Measurements from ENCODE around the gene PAX5.

Gene PAX5

GRCh38 chr9:36959681-36960574 is 74.1 kb downstream of the PAX5 start:
- Histone ChIP-seq H3K9me3 (ENCODE audit: control insufficient read depth, insufficient read depth, low read depth, low read length) (no peaks in the 10 kb centered on the region), H3K4me1 (ENCODE audit: control insufficient read depth, insufficient read depth, low read length) (no peaks in the 10 kb centered on the region), H3K27ac (ENCODE audit: extremely low read depth, low read depth, low read length) (no peak overlapping the region), H3K36me3 (ENCODE audit: control insufficient read depth in 2 of 2, insufficient read depth in 1 of 2, low read length in 2 of 2) (no peaks in the 10 kb centered on the region), H3K4me3 (ENCODE audit: low read depth, low read length) (no peak overlapping the region)
- POLR2A ChIA-PET, result interaction anchor here (1.2 kb wide), 1 partner anchor 159 kb away, joined by 4 read pairs; no protein-coding TSS in a partner anchor
- CTCF ChIA-PET, result interaction anchor here (0.6 to 0.8 kb wide), 2 partner anchors 87 to 230 kb away, joined by 3 to 5 read pairs; no protein-coding TSS in a partner anchor
- TF ChIP-seq ZNF558 (tag by site-specific recombination; IDR thresholded peaks at IDR 0.05) (no peak), ZNF10 (tag by site-specific recombination; IDR thresholded peaks at IDR 0.05) (no peak), ZNF16 (tag by site-specific recombination; IDR thresholded peaks at IDR 0.05; ENCODE audit: low read depth) (no peak), ZNF473 (tag by site-specific recombination; IDR thresholded peaks at IDR 0.05) (no peak), ZSCAN30 (tag by site-specific recombination; IDR thresholded peaks at IDR 0.05) (no peak), ZNF423 (tag by site-specific recombination; IDR thresholded peaks at IDR 0.05) (no peak), ZNF626 (tag by site-specific recombination; IDR thresholded peaks at IDR 0.05) (no peak), KLF1 (tag by site-specific recombination; IDR thresholded peaks at IDR 0.05) (no peak), FEZF1 (tag by site-specific recombination; IDR thresholded peaks at IDR 0.05) (no peak)
- TF ChIP-seq, protein P1, sequence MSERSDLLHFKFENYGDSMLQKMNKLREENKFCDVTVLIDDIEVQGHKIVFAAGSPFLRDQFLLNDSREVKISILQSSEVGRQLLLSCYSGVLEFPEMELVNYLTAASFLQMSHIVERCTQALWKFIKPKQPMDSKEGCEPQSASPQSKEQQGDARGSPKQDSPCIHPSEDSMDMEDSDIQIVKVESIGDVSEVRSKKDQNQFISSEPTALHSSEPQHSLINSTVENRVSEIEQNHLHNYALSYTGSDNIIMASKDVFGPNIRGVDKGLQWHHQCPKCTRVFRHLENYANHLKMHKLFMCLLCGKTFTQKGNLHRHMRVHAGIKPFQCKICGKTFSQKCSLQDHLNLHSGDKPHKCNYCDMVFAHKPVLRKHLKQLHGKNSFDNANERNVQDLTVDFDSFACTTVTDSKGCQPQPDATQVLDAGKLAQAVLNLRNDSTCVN (tag by site-specific recombination; optimal IDR thresholded peaks at IDR 0.05), result no peak
- TF ChIP-seq, protein P2, sequence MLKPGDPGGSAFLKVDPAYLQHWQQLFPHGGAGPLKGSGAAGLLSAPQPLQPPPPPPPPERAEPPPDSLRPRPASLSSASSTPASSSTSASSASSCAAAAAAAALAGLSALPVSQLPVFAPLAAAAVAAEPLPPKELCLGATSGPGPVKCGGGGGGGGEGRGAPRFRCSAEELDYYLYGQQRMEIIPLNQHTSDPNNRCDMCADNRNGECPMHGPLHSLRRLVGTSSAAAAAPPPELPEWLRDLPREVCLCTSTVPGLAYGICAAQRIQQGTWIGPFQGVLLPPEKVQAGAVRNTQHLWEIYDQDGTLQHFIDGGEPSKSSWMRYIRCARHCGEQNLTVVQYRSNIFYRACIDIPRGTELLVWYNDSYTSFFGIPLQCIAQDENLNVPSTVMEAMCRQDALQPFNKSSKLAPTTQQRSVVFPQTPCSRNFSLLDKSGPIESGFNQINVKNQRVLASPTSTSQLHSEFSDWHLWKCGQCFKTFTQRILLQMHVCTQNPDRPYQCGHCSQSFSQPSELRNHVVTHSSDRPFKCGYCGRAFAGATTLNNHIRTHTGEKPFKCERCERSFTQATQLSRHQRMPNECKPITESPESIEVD (tag by site-specific recombination; IDR thresholded peaks at IDR 0.05), result no peak

GRCh38 chr9:36956908-36957307 is 77.2 kb downstream of the PAX5 start:
- Histone ChIP-seq H3K4me3 (ENCODE audit: low read depth, low read length) (no peak overlapping the region), H3K36me3 (ENCODE audit: control insufficient read depth in 2 of 2, insufficient read depth in 1 of 2, low read length in 2 of 2) (no peaks in the 10 kb centered on the region), H3K4me1 (ENCODE audit: control insufficient read depth, insufficient read depth, low read length) (no peaks in the 10 kb centered on the region), H3K9me3 (ENCODE audit: control insufficient read depth, insufficient read depth, low read depth, low read length) (no peaks in the 10 kb centered on the region), H3K27ac (ENCODE audit: extremely low read depth, low read depth, low read length) (no peak overlapping the region)
- TF ChIP-seq ZNF521 (tag by site-specific recombination; IDR thresholded peaks at IDR 0.05) (no peak), FEZF1 (tag by site-specific recombination; IDR thresholded peaks at IDR 0.05) (no peak), ZNF350 (tag by site-specific recombination; IDR thresholded peaks at IDR 0.05) (no peak)
- POLR2A ChIA-PET, result no interaction called here
- CTCF ChIA-PET, result interaction anchor here (1.1 to 1.9 kb wide), 2 partner anchors 18 to 84 kb away, joined by 3 to 5 read pairs; no protein-coding TSS in a partner anchor

GRCh38 chr9:36950389-36950788 is 83.7 kb downstream of the PAX5 start:
- no peaks in the 10 kb centered on the region for H3K4me1 ChIP-seq (ENCODE audit: control insufficient read depth, insufficient read depth, low read length)
- H3K4me3 ChIP-seq (ENCODE audit: low read depth, low read length), result no peak overlapping the region
- H3K36me3 ChIP-seq (ENCODE audit: control insufficient read depth in 2 of 2, insufficient read depth in 1 of 2, low read length in 2 of 2), result no peaks in the 10 kb centered on the region
- CTCF ChIA-PET, result interaction anchor here (0.8 to 1.1 kb wide), 2 partner anchors 76 to 83 kb away, joined by 4 to 5 read pairs; no protein-coding TSS in a partner anchor
- no peak overlapping the region for H3K27ac ChIP-seq (ENCODE audit: extremely low read depth, low read depth, low read length)
- POLR2A ChIA-PET, result no interaction called here
- no peaks in the 10 kb centered on the region for H3K9me3 ChIP-seq (ENCODE audit: control insufficient read depth, insufficient read depth, low read depth, low read length)
- TF ChIP-seq BCL11A (tag by site-specific recombination; IDR thresholded peaks at IDR 0.05; ENCODE audit: low read depth) (no peak), HOXA7 (CRISPR knock-in tag; IDR thresholded peaks at IDR 0.05; ENCODE audit: borderline replicate concordance) (no peak), ZFP69B (tag by site-specific recombination; IDR thresholded peaks at IDR 0.05) (no peak), ZNF404 (tag by site-specific recombination; IDR thresholded peaks at IDR 0.05) (no peak), KLF1 (tag by site-specific recombination; IDR thresholded peaks at IDR 0.05) (no peak), ZNF514 (tag by site-specific recombination; IDR thresholded peaks at IDR 0.05) (no peak), ZNF138 (tag by site-specific recombination; IDR thresholded peaks at IDR 0.05; ENCODE audit: borderline replicate concordance) (no peak)
- TF ChIP-seq, protein P3, sequence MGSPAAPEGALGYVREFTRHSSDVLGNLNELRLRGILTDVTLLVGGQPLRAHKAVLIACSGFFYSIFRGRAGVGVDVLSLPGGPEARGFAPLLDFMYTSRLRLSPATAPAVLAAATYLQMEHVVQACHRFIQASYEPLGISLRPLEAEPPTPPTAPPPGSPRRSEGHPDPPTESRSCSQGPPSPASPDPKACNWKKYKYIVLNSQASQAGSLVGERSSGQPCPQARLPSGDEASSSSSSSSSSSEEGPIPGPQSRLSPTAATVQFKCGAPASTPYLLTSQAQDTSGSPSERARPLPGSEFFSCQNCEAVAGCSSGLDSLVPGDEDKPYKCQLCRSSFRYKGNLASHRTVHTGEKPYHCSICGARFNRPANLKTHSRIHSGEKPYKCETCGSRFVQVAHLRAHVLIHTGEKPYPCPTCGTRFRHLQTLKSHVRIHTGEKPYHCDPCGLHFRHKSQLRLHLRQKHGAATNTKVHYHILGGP (tag by site-specific recombination; IDR thresholded peaks at IDR 0.05), result no peak
- TF ChIP-seq, protein P4, sequence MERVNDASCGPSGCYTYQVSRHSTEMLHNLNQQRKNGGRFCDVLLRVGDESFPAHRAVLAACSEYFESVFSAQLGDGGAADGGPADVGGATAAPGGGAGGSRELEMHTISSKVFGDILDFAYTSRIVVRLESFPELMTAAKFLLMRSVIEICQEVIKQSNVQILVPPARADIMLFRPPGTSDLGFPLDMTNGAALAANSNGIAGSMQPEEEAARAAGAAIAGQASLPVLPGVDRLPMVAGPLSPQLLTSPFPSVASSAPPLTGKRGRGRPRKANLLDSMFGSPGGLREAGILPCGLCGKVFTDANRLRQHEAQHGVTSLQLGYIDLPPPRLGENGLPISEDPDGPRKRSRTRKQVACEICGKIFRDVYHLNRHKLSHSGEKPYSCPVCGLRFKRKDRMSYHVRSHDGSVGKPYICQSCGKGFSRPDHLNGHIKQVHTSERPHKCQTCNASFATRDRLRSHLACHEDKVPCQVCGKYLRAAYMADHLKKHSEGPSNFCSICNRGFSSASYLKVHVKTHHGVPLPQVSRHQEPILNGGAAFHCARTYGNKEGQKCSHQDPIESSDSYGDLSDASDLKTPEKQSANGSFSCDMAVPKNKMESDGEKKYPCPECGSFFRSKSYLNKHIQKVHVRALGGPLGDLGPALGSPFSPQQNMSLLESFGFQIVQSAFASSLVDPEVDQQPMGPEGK (tag by site-specific recombination; IDR thresholded peaks at IDR 0.05), result no peak
- TF ChIP-seq, protein P5, sequence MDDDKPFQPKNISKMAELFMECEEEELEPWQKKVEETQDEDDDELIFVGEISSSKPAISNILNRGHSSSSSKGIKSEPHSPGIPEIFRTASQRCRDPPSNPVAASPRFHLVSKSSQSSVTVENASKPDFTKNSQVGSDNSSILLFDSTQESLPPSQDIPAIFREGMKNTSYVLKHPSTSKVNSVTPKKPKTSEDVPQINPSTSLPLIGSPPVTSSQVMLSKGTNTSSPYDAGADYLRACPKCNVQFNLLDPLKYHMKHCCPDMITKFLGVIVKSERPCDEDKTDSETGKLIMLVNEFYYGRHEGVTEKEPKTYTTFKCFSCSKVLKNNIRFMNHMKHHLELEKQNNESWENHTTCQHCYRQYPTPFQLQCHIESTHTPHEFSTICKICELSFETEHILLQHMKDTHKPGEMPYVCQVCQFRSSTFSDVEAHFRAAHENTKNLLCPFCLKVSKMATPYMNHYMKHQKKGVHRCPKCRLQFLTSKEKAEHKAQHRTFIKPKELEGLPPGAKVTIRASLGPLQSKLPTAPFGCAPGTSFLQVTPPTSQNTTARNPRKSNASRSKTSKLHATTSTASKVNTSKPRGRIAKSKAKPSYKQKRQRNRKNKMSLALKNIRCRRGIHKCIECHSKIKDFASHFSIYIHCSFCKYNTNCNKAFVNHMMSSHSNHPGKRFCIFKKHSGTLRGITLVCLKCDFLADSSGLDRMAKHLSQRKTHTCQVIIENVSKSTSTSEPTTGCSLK (tag by site-specific recombination; IDR thresholded peaks at IDR 0.05), result no peak

Data from HEK293 (cell line).